Limb (tissue), 2 donors: ENCODE results near the gene HMOX2.

Source experiments
- DNase-seq, 2 donors: peaks; one replicate each; pipeline ENCODE4 v3.0.0-alpha.2; 2016; ENCODE audit errors: extremely low spot score in 2 of 2

HMOX2 gene

DNA sequence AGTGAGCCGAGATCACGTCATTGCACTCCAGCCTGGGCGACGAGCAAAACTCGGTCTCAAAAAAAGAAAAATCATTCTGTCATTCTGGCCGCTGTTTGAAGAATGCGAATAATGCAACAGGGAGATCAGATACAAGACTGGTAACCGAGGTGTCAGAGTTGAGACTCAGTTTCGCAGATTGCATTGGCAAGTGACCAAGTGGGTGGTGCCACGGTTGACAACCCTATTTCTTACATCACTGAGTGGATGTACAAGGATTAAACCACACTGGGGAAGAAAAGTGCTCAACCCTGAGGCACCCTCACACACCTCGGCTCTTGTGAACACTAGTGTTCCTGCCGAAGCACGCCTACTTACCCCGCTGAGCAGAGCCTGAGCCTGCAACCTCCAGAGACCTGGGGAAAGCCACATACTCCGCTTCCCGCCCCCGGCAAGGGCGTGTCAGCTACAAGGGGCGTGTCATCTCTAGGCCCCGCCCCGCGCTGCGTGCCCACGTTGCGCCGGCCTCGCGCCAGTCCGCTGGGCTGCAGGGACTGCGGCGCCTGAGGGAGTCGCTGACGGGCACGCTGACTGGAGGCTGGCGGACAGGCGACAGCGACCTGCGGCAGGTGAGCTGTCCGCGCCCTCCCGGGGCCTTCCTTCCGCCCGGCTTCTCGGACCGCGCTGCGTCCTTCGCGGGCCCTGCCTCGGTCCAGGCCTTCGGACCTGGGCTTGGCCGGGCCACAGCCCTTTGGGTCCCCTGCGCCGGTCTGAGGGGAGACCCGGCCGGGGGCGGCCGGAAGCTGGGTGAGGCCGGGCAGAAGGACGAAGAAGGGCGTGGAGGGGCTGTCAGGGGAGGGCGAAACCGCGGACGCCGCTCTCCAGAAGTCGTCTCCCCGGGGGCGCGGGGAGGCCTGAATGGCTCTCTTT is at the start of gene HMOX2:
Gene HMOX2, plus strand, starts transcription at position 519 of the 909 bp plus-strand sequence. CDS start 29,127 bp downstream, outside the sequence.
- peak; percentile 93 to 94 for DNase-seq

DNA sequence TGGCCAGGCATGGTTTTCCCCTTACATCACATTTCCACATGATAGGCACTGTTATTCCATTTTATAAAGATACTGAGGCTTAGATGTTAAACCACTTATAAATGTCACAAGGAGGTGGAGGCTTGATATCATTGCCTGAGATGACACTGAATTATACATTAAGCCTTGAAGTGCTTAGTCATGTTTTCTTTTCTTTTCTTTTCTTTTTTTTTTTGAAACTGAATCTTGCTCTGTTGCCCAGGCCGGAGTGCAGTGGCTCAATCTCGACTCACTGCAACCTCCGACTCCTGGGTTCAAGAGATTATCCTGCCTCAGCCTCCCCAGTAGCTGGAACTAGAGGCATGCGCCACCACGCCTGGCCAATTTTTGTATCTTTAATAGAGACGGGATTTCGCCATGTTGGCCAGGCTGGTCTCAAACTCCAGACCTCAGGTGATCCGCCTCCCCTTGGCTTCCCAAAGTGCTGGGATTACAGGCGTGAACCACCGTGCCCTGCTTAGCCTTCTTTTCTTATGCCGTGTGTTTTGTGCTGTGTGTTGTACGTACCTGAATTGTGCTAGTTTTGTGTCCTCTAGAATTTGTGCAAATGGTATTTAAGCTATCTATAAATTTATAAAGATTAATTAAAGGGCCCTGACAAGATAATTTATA is 49.4 kb upstream of the HMOX2 start:
- no peak for DNase-seq

GRCh38 chr16:4428500-4428899 is 47.7 kb upstream of the HMOX2 start:
- DNase-seq, result no peak

GRCh38 chr16:4431023-4431422 is 45.2 kb upstream of the HMOX2 start:
- no peak for DNase-seq

DNA sequence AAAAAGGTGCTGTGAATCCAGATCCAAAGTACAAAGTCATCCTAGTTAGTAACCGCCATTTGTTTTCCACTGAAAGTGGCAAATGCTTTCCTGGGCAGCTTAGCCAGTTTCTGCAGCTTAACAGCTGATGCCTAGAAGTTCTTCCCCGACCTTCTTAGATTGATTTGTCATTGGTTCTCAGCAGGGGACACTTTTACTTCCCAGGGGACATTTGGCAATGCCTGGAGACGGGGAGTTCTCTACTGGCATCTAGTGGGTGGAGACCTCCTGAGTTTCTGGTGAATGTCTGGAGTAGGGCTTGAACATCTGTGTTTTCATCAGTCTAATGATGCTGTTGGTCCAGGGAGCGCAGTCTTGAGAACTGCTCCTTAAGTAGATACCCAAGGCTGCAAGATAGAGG is 43.0 kb upstream of the HMOX2 start:
- DNase-seq, result no peak

- no peak for DNase-seq
These were observed 42.0 kb upstream of the HMOX2 start for GRCh38 chr16:4433914-4434787.

DNA sequence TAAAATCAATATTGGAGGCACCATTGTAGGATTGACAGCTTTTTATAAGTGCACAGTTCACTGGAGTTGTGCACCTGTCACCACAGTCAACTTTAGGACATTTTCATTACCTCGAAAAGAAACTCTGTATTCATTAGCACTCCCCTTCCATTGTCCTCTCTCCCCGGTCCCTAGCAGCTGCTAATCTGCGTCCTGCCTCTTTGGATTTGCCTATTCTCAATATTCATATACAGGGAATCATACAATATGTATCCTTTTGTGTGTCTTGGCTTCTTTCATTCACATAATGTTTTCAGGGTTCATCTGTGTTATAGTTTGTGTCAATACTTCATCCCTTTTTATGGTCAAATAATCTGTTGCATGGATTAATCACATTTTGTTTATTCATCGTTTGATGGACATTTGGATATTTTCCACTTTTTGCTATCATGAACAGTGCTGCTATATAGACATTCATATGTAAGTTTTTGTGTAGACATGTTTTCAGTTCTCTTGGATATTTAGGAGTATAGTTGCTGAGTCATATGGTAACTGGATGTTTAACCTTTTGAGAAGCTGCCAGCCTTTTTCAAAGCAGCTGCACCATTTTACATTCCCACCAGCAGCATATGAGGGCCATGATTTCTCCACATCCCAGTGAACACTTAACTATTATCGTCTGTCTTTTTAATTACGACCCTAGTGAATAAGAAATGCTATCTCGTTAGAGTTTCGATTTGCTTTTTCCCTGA is 40.7 kb upstream of the HMOX2 start:
- DNase-seq, result no peak

GRCh38 chr16:4437366-4437765 is 38.8 kb upstream of the HMOX2 start:
- DNase-seq, result no peak

DNA sequence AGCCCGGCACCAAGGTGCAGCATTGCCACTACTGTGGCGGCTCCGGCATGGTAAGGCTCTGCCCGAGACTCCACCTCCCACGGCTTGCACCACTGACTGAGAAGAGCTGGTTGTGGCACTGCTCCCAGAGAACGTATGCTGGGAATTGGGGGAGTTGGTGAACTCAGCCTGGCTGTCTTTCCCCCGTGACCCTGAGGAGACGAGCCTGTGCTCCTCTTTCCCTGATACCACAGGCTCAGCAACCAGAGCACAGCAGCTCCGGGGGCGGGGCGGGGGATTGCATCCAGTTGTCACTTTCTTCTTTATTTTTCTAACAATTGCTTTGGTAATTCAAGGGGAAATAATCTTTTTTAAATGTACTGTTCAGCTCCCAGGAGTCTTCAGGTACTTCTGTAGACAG is 33.8 kb upstream of the HMOX2 start:
- no peak for DNase-seq

GRCh38 chr16:4443271-4443670 is 32.9 kb upstream of the HMOX2 start:
- no peak for DNase-seq

DNA sequence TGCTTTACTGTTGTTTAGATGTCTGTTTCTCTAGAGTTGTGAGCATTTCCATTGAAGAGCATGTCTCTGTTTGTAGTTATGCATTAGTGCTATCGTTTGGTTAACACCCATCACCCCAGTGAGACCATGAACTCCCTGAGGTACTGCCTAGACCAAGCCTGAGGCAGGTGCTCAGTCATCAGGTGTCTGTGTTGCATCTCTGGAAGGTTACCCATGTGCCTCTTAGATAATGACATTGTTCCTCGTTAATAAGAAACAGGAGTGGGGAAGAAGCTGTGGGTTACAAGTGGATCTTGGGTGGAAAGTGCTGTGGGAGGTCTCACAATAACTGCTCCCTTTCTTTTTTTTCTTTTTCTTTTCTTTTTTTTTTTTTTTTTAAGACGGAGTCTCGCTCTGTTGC is 32.2 kb upstream of the HMOX2 start:
- DNase-seq, result no peak

DNA sequence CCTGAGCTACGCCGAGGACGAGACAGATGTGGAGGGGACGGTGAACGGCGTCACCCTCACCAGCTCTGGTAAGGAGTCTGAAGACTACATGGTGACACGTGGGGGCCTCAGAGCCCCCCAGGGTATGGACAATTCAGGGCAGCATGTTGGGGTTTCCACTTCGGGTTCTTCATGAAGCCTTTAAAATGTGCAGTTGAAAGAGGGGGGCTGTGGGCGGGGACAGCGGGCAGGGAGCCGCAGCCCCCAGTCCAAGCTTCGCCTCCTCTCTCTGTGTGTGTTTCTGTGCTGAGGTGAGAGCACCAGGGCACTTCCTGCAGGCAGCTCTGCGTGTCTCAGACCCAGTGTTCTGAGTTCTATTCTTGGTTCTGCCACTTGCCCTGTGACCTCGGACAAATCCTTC is 25.8 kb upstream of the HMOX2 start:
- no peak for DNase-seq

GRCh38 chr16:4450931-4451519 is 25.2 kb upstream of the HMOX2 start:
- DNase-seq, result peak in 1 of 2 donors; percentile 27

GRCh38 chr16:4452674-4453073 is 23.5 kb upstream of the HMOX2 start:
- DNase-seq, result no peak

DNA sequence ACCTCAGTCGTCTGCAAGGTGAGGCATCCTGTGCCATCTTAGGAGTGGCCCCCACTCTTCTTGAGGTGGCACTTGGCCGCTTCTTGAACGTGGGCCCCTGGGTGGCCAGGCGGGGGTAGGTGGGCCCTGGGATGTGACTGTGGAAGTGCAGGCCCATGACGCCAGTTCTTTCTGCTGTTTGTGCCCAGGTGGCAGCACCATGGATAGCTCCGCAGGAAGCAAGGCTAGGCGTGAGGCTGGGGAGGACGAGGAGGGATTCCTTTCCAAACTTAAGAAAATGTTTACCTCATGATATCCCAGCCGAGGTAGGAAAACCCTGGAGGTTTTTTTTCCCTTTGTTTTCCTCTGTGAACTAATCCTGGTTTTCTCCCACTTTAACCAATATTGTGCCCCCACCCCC is 21.6 kb upstream of the HMOX2 start:
- DNase-seq, result no peak

DNA sequence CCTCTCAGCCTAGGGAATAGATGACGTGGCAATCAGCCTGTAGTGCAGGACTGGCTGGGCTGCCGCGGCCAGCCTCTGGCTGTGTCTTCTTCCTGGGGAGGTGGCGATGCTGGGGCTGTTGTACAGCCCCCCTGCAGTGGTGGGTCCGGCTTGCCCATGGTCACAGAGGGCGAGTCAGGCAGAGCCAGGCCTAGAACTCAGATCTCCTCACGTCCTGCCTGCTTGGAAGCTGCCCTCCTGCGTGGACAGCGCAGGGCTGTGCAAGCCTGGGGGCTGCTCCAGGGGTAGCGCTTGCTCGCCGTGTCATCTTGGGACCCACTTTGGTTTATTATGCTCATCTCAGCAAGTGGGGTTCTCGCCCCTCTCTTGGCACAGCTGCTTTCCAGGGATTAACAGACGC is 21.1 kb upstream of the HMOX2 start:
- DNase-seq, result no peak

- DNase-seq, result no peak
These were observed 20.2 kb upstream of the HMOX2 start for GRCh38 chr16:4455951-4456350.

- no peak for DNase-seq
These were observed 15.3 kb upstream of the HMOX2 start for GRCh38 chr16:4460936-4461249.

GRCh38 chr16:4461250-4462085 is 14.7 kb upstream of the HMOX2 start:
- DNase-seq, result peak in 1 of 2 donors; percentile 69

- DNase-seq, result no peak
These were observed 12.6 kb upstream of the HMOX2 start for GRCh38 chr16:4463522-4464163.
